MCF 10A (cell line): ENCODE results near the gene MOSPD2. TPM values are rescaled to one million over a fixed set of nuclear protein-coding genes. Genes with fewer than 3 reads are reported as not detected.

ENCODE experiments used
- BruUV-seq: library from RNA; stranded (reverse); fragments of 400-500 nt; replicated peaks from 2 replicates; lab custom pipeline; 2021; lab: Mats Ljungman, UMichigan
- CTCF ChIA-PET: fragments of 300-600 bp; sonication (Branson Sonifier 250); formaldehyde crosslinking; extraction: SDS; loops from one replicate; lab custom pipeline; 2021; ENCODE audit warnings: antibody characterized with exemption, inconsistent platforms; lab: Yijun Ruan, JAX
- POLR2A ChIA-PET: fragments of 300-600, 350-650 bp; sonication (Branson Sonifier 250); formaldehyde crosslinking; extraction: SDS; loops from one replicate; lab custom pipeline; 2020; ENCODE audit warnings: antibody characterized with exemption, inconsistent platforms; lab: Yijun Ruan, JAX
- DNase-seq: peaks from one replicate; pipeline ENCODE4 v3.0.0-alpha.2; 2018; ENCODE audit not compliant: unreplicated experiment
- H3K27ac Mint-ChIP-seq: one replicate; pipeline ENCODE4 v1.8.0; 2022; ENCODE audit warnings: mild to moderate bottlenecking, low read depth, mixed read lengths; ENCODE audit not compliant: unreplicated experiment
- H3K27me3 Mint-ChIP-seq: one replicate; pipeline ENCODE4 v1.8.0; 2022; ENCODE audit warnings: mixed read lengths; ENCODE audit not compliant: insufficient read depth, unreplicated experiment
- H3K36me3 Mint-ChIP-seq: one replicate; pipeline ENCODE4 v1.8.0; 2022; ENCODE audit warnings: mild to moderate bottlenecking, moderate library complexity, mixed read lengths; ENCODE audit not compliant: insufficient read depth, unreplicated experiment
- H3K4me1 Mint-ChIP-seq: one replicate; pipeline ENCODE4 v1.8.0; 2022; ENCODE audit warnings: mixed read lengths; ENCODE audit not compliant: insufficient read depth, unreplicated experiment
- H3K4me3 Mint-ChIP-seq: one replicate; pipeline ENCODE4 v1.8.0; 2022; ENCODE audit warnings: mild to moderate bottlenecking, moderate library complexity, mixed read lengths; ENCODE audit not compliant: unreplicated experiment
- H3K9me3 Mint-ChIP-seq: one replicate; pipeline ENCODE4 v1.8.0; 2022; ENCODE audit warnings: mixed read lengths; ENCODE audit not compliant: unreplicated experiment
- CTCF ChIP-seq: fragments of 200-600 bp; IDR thresholded peaks from one replicate; pipeline ENCODE4 v1.8.0; 2022; ENCODE audit warnings: antibody characterized with exemption, mild to moderate bottlenecking; ENCODE audit not compliant: unreplicated experiment
- intact Hi-C: fragments of 100-400 bp; cut with micrococcal nuclease; formaldehyde crosslinking; loops from 2 replicates; pipeline ENCODE4 v1.14.1; 2022
- total RNA-seq: library from RNA; stranded (reverse); gene quantifications from 2 replicates; pipeline ENCODE4 v1.2.3, GENCODE V29; 2022

MOSPD2 gene
- total RNA-seq, 1 experiment from 2014 or later = 8.9 TPM

- H3K4me3 Mint-ChIP-seq = no peak overlapping the region
- H3K4me1 Mint-ChIP-seq = peaks cover 5% of the 10 kb centered on the region
- no peak for TF ChIP-seq CTCF
- intact Hi-C loops = no loop called here
- POLR2A ChIA-PET = no interaction called here
- CTCF ChIA-PET = interaction anchor here (0.6 to 1.4 kb wide), 2 partner anchors 18 to 85 kb away, joined by 4 read pairs; no protein-coding TSS in a partner anchor
- H3K9me3 Mint-ChIP-seq = no peaks in the 10 kb centered on the region
- H3K36me3 Mint-ChIP-seq = no peaks in the 10 kb centered on the region
- peaks cover 17% of the 10 kb centered on the region for H3K27me3 Mint-ChIP-seq
- no peak overlapping the region for H3K27ac Mint-ChIP-seq
- BruUV-seq = no TSS peak
- no peak for DNase-seq
Measured at GRCh38 chrX:14946606-14947155, 73.5 kb downstream of the MOSPD2 start.

GRCh38 chrX:14948691-14949090, 75.5 kb downstream of the MOSPD2 start:
- H3K27ac Mint-ChIP-seq = no peak overlapping the region
- no peaks in the 10 kb centered on the region for H3K36me3 Mint-ChIP-seq
- POLR2A ChIA-PET = interaction anchor here (0.6 kb wide), 1 partner anchor 11 kb away, joined by 3 read pairs; no protein-coding TSS in a partner anchor
- no peak overlapping the region for H3K4me3 Mint-ChIP-seq
- peaks cover 17% of the 10 kb centered on the region for H3K27me3 Mint-ChIP-seq
- DNase-seq = no peak
- H3K4me1 Mint-ChIP-seq = peaks cover 5% of the 10 kb centered on the region
- H3K9me3 Mint-ChIP-seq = no peaks in the 10 kb centered on the region
- intact Hi-C loops = no loop called here
- no TSS peak for BruUV-seq
- CTCF ChIA-PET = no interaction called here
- no peak for TF ChIP-seq CTCF

- Mint-ChIP-seq H3K4me1 (no peaks in the 10 kb centered on the region), H3K4me3 (no peak overlapping the region), H3K9me3 (no peaks in the 10 kb centered on the region), H3K27me3 (no peaks in the 10 kb centered on the region), H3K27ac (no peak overlapping the region), H3K36me3 (no peaks in the 10 kb centered on the region)
- BruUV-seq = no TSS peak
- intact Hi-C loops = no loop called here
- CTCF ChIA-PET = no interaction called here
- no peak for TF ChIP-seq CTCF
- POLR2A ChIA-PET = no interaction called here
- DNase-seq = no peak
Measured at GRCh38 chrX:14956813-14957582, 83.8 kb downstream of the MOSPD2 start.

- Mint-ChIP-seq H3K4me3 (no peak overlapping the region), H3K9me3 (no peaks in the 10 kb centered on the region)
- BruUV-seq = no TSS peak
Measured at GRCh38 chrX:14963447-14964236, 90.4 kb downstream of the MOSPD2 start.

More at GRCh38 chrX:14963447-14964236, 90.4 kb downstream of the MOSPD2 start:
- no peaks in the 10 kb centered on the region for H3K4me1 Mint-ChIP-seq
- H3K36me3 Mint-ChIP-seq = no peaks in the 10 kb centered on the region
- ChIA-PET CTCF (interaction anchor here (0.6 to 1.6 kb wide), 7 partner anchors 14 to 911 kb away, joined by 3 to 5 read pairs (median 3); no protein-coding TSS in a partner anchor), POLR2A (no interaction called here)
- intact Hi-C loops = loop anchor here (1.0 kb wide), 1 partner anchor 280 kb away; no protein-coding TSS in a partner anchor
- DNase-seq = no peak
- peaks cover 11% of the 10 kb centered on the region for H3K27me3 Mint-ChIP-seq
- no peak for TF ChIP-seq CTCF
- H3K27ac Mint-ChIP-seq = no peak overlapping the region
